Ovary (tissue), 9 donors: ENCODE data around the gene UPK2. TPM values are rescaled to one million over a fixed set of nuclear protein-coding genes. Genes with fewer than 3 reads are reported as not detected.

Experiments used
- DNase-seq, 5 donors: peaks; one replicate each; pipeline ENCODE4 v3.0.0-alpha.2; 2019 to 2020
- H3K27ac ChIP-seq, 2 donors: fragments of 200-600 bp; one replicate each; pipeline versions ENCODE4 v1.5.1 to v1.8.0; 2019 to 2022
- H3K27me3 ChIP-seq: fragments of 200-600 bp; one replicate; pipeline ENCODE4 v1.8.0; 2022
- H3K36me3 ChIP-seq: fragments of 200-600 bp; sonication (generic); one replicate; pipeline ENCODE4 v1.5.1; 2019
- H3K4me1 ChIP-seq: one replicate; pipeline ENCODE4 v1.8.1; 2013; ENCODE audit warnings: mild to moderate bottlenecking, moderate library complexity; ENCODE audit not compliant: insufficient read depth
- H3K4me3 ChIP-seq: fragments of 200-600 bp; sonication (generic); one replicate; pipeline ENCODE4 v1.5.1; 2017
- H3K9me3 ChIP-seq, 2 donors: fragments of 200-600 bp in 1 of 2; sonication (generic) in 1 of 2; one replicate each; pipeline versions ENCODE4 v1.5.1 to v1.8.1; 2013 to 2019; ENCODE audit warnings: mild to moderate bottlenecking in 1 of 2, moderate library complexity in 1 of 2
- CTCF ChIP-seq, 3 donors: fragments of 450-650 bp in 2 of 3; fragments of 200-600 bp in 1 of 3; IDR thresholded peaks; one replicate each; pipeline versions ENCODE4 v1.5.1 to v1.8.0; 2016 to 2022; ENCODE audit warnings: antibody characterized with exemption in 3 of 3, mild to moderate bottlenecking in 1 of 3
- EP300 ChIP-seq: sonication (generic); formaldehyde crosslinking; IDR thresholded peaks from one replicate; pipeline ENCODE4 v1.6.1; 2017; ENCODE audit warnings: antibody characterized with exemption
- POLR2A ChIP-seq: fragments of 450-650 bp; IDR thresholded peaks from one replicate; pipeline ENCODE4 v1.6.1; 2017; ENCODE audit warnings: antibody characterized with exemption, mild to moderate bottlenecking, moderate library complexity
- WGBS, 3 donors: extraction: QIAGEN DNeasy Blood & Tissue Kit in 1 of 3; methylation state at CpG; one replicate each; pipeline versions ENCODE4 v1.1.5 to v1.1.7; 2013 to 2017; 5-methylcytosine and 5-hydroxymethylcytosine counted together
- intact Hi-C, 4 donors: fragments of 100-400 bp; cut with DNase I; formaldehyde crosslinking; loops; one replicate each; pipeline versions ENCODE4 v1.11.0 to v1.15.1; 2022 to 2023
- polyA plus RNA-seq, 2 donors: library from polyadenylated mRNA; stranded (reverse); fragments of 200-250 nt in 1 of 2; fragments of 350-450 nt in 1 of 2; fragmentation: Illumina TruSeq in 1 of 2; extraction: RNeasy Lipid Tissue Mini Kit (QIAGEN cat#74804) in 1 of 2; gene quantifications; one replicate each; pipeline ENCODE4 v1.2.3, GENCODE V29; 2013 to 2014
- total RNA-seq, 7 donors: library from RNA; depleted of rRNA in 2 of 7; stranded (reverse); fragments of >200 nt in 2 of 7; fragmentation: NEBNext Ultra II Directional in 3 of 7; extraction: Animal tissue kit (Norgen Biotek cat#: 25700) in 3 of 7; gene quantifications; one replicate each; pipeline versions ENCODE4 v1.1.0 to v1.2.4, GENCODE V29; 2016 to 2023
- donor health status: DM: no; HTN: no; CAD: no; lungs with moderate emphysema.
- donor health status: DM: no; HTN: no; CAD: no.
- donor health status: Bipolar disorder and iron deficiency.
- donor health status: DM: yes; HTN: yes; CAD: no.
- donor health status: DM: no; HTN: no; CAD: no.
- donor health status: DM: yes; HTN: yes; CAD: no.

The UPK2 gene
- total and polyA plus RNA-seq, 9 donors, result 0.13 TPM; not detected in 8

GRCh38 chr11:118914178-118914918 lies 41.8 kb upstream of the UPK2 start:
- no peaks in the 10 kb centered on the region for H3K9me3 ChIP-seq
- H3K4me3 ChIP-seq, result no peak overlapping the region
- no peak for TF ChIP-seq EP300
- TF ChIP-seq CTCF (IDR thresholded peaks at IDR 0.05), result no peak
- no peak for TF ChIP-seq POLR2A
- intact Hi-C loops, result no loop called here
- no peaks in the 10 kb centered on the region for H3K27me3 ChIP-seq
- peak overlapping the region; percentile 89 to 94 for H3K27ac ChIP-seq
- DNase-seq, result peak in 4 of 5 donors; percentile 24 to 48 (median 45)
- H3K4me1 ChIP-seq, result peaks cover 59% of the 10 kb centered on the region
- WGBS, 3 donors, result 45 to 53% (median 50%) methylated on average over 13 to 15 of the region's 15 CpGs
- H3K36me3 ChIP-seq, result no peaks in the 10 kb centered on the region

DNA sequence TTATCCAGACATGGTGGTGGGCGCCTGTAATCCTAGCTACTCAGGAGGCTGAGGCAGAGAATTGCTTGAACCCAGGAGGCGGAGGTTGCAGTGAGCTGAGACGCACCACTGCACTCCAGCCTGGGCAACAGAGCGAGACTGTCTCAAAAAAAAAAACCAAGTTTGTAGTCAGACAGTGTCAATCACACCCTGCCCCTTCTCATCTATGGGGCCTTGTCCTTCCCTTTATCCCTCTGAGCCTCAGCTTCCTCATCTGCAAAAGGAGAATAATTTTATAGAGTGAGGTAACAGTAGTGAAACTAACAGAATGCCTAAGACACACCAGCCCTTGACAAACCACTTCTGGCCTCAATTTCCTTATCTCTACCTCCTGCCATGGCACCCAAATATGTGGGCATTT lies 41.1 kb upstream of the UPK2 start:
- peak overlapping the region; percentile 89 to 94 for H3K27ac ChIP-seq
- no peak overlapping the region for H3K4me3 ChIP-seq
- 90 to 94% (median 93%) methylated on average over 4 of the region's 4 CpGs for WGBS, 3 donors

DNA sequence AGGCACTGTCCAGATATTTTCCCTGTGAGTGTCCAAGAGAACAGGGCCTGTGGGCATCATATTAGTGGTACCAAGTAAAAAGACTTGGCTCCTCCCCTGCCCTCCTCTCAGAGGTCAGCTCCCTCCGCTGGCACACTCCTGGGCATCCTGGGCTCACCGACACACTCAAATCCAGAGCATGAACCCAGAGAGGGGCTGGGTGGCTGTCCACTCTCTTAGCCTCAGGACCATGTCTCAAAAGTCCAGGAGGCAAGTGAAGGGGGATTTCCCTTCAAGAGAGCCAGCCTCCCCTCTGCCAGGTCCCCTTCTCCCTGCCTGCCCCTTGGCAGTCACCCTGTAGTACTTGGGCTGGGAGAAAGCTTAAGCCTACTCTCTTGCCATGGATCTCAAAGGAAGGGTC lies 40.7 kb upstream of the UPK2 start:
- WGBS, 3 donors, result 78 to 83% (median 82%) methylated on average over 2 of the region's 2 CpGs
- peak overlapping the region; percentile 89 to 94 for H3K27ac ChIP-seq
- intact Hi-C loops, result no loop called here
- H3K4me3 ChIP-seq, result no peak overlapping the region
- H3K36me3 ChIP-seq, result no peaks in the 10 kb centered on the region
- no peak for DNase-seq
- peaks cover 60% of the 10 kb centered on the region for H3K4me1 ChIP-seq
- TF ChIP-seq EP300 (no peak), POLR2A (no peak), CTCF (IDR thresholded peaks at IDR 0.05) (no peak)
- no peaks in the 10 kb centered on the region for H3K9me3 ChIP-seq
- no peaks in the 10 kb centered on the region for H3K27me3 ChIP-seq

More for the DNA sequence above, 41.1 kb upstream of the UPK2 start:
- no peak for DNase-seq
- no peaks in the 10 kb centered on the region for H3K36me3 ChIP-seq
- H3K9me3 ChIP-seq, result no peaks in the 10 kb centered on the region
- H3K4me1 ChIP-seq, result peaks cover 58% of the 10 kb centered on the region
- H3K27me3 ChIP-seq, result no peaks in the 10 kb centered on the region
- intact Hi-C loops, result no loop called here
- TF ChIP-seq EP300 (no peak), CTCF (IDR thresholded peaks at IDR 0.05) (no peak), POLR2A (no peak)

GRCh38 chr11:118915941-118916841 lies 39.9 kb upstream of the UPK2 start:
- DNase-seq, result peak in 3 of 5 donors; percentile 16 to 55 (median 47)
- H3K36me3 ChIP-seq, result no peaks in the 10 kb centered on the region
- H3K4me1 ChIP-seq, result peaks cover 62% of the 10 kb centered on the region
- no peaks in the 10 kb centered on the region for H3K9me3 ChIP-seq
- H3K27ac ChIP-seq, result peak overlapping the region; percentile 89 to 94
- WGBS, 3 donors, result 26 to 27% (median 27%) methylated on average over 10 of the region's 10 CpGs
- intact Hi-C loops, result no loop called here
- H3K27me3 ChIP-seq, result no peaks in the 10 kb centered on the region
- no peak overlapping the region for H3K4me3 ChIP-seq
- TF ChIP-seq CTCF (IDR thresholded peaks at IDR 0.05) (no peak), EP300 (no peak), POLR2A (no peak)
